GM23248 (cell line): ENCODE data around the gene IPO8. TPM values are rescaled to one million over a fixed set of nuclear protein-coding genes. Genes with fewer than 3 reads are reported as not detected.
A peak's percentile ranks its signal among the peaks of the same experiment; 100 is the strongest.

Experiments
- DNase-seq: peaks from one replicate; pipeline ENCODE4 v3.0.0-alpha.2; 2015
- H2AFZ ChIP-seq: fragments of 200-600 bp; sonication (generic); 2 replicates; pipeline ENCODE4 v1.6.1; 2016; ENCODE audit warnings: antibody characterized with exemption
- H3F3A ChIP-seq: fragments of 200-600 bp; sonication (generic); 2 replicates; pipeline ENCODE4 v1.6.1; 2016; ENCODE audit warnings: mild to moderate bottlenecking, antibody characterized with exemption, mixed run types; ENCODE audit not compliant: insufficient read depth
- H3K27ac ChIP-seq: fragments of 200-600 bp; sonication (generic); 2 replicates; pipeline ENCODE4 v1.5.1; 2016; ENCODE audit warnings: mild to moderate bottlenecking
- H3K27me3 ChIP-seq: fragments of 200-600 bp; sonication (generic); replicated peaks from 2 replicates; pipeline ENCODE4 v1.6.1; 2016; ENCODE audit warnings: mild to moderate bottlenecking; ENCODE audit not compliant: insufficient read depth
- H3K36me3 ChIP-seq: fragments of 200-600 bp; sonication (generic); 2 replicates; pipeline ENCODE4 v1.6.1; 2016; ENCODE audit warnings: low read depth, mild to moderate bottlenecking
- H3K4me1 ChIP-seq: fragments of 200-600 bp; sonication (generic); 2 replicates; pipeline ENCODE4 v1.6.1; 2016; ENCODE audit warnings: mild to moderate bottlenecking; ENCODE audit not compliant: insufficient read depth
- H3K4me2 ChIP-seq: fragments of 200-600 bp; sonication (generic); one replicate; pipeline ENCODE4 v1.6.1; 2016; ENCODE audit warnings: mild to moderate bottlenecking; ENCODE audit not compliant: unreplicated experiment
- H3K4me3 ChIP-seq: fragments of 200-600 bp; sonication (generic); 2 replicates; pipeline ENCODE4 v1.5.1; 2016; ENCODE audit warnings: mild to moderate bottlenecking
- H3K79me2 ChIP-seq: fragments of 200-600 bp; sonication (generic); 2 replicates; pipeline ENCODE4 v1.6.1; 2016; ENCODE audit warnings: mild to moderate bottlenecking; ENCODE audit not compliant: insufficient read depth
- H3K9ac ChIP-seq: fragments of 200-600 bp; sonication (generic); 2 replicates; pipeline ENCODE4 v1.6.1; 2016; ENCODE audit warnings: mild to moderate bottlenecking
- H3K9me2 ChIP-seq: fragments of 200-600 bp; sonication (generic); 2 replicates; pipeline ENCODE4 v1.6.1; 2016; ENCODE audit warnings: mixed run types, mild to moderate bottlenecking, moderate library complexity; ENCODE audit not compliant: insufficient read depth
- H3K9me3 ChIP-seq: fragments of 200-600 bp; sonication (generic); one replicate; pipeline ENCODE4 v1.6.1; 2017; ENCODE audit warnings: low read depth
- H4K20me1 ChIP-seq: fragments of 200-600 bp; sonication (generic); 2 replicates; pipeline ENCODE4 v1.6.0; 2016; ENCODE audit not compliant: insufficient read depth
- EZH2 ChIP-seq: fragments of 200-600 bp; sonication (generic); IDR thresholded peaks from 2 replicates; pipeline ENCODE4 v1.6.1; 2018; ENCODE audit warnings: antibody characterized with exemption, mild to moderate bottlenecking; ENCODE audit not compliant: insufficient read depth, poor library complexity, severe bottlenecking
- EZH2phosphoT487 ChIP-seq: fragments of 200-600 bp; sonication (generic); IDR thresholded peaks from 2 replicates; pipeline ENCODE4 v1.6.1; 2018; ENCODE audit warnings: antibody characterized with exemption, moderate library complexity, mild to moderate bottlenecking, low read depth; ENCODE audit not compliant: insufficient read depth
- WGBS, 2 experiments: methylation state at CpG; one replicate each; pipeline ENCODE4 v1.1.6; 2015 to 2017; ENCODE audit warnings: low lambda C conversion rate in 2 of 2, low coverage in 1 of 2; ENCODE audit errors: missing lambda C conversion rate in 2 of 2; 5-methylcytosine and 5-hydroxymethylcytosine counted together
- in situ Hi-C: fragments of 300-500 bp; cut with MboI; formaldehyde crosslinking; loops from 2 replicates; pipeline ENCODE4 v1.15.0; 2020
- polyA plus RNA-seq: library from polyadenylated mRNA; unstranded; fragments of >200 nt; fragmentation: Nextera tagmentation; extraction: Ambion mirVana; gene quantifications from 2 replicates; pipeline ENCODE4 v1.2.1, GENCODE V29; 2016
- total RNA-seq: library from RNA; depleted of rRNA; stranded (reverse); fragments of >200 nt; shearing (Covaris generic); gene quantifications from 2 replicates; pipeline ENCODE4 v1.2.3, GENCODE V29; 2014; rRNA removed

Gene IPO8
- total RNA-seq (21.4 and 22.8 TPM in 2 replicates), polyA plus RNA-seq (10.1 and 10.9 TPM in 2 replicates)

DNA sequence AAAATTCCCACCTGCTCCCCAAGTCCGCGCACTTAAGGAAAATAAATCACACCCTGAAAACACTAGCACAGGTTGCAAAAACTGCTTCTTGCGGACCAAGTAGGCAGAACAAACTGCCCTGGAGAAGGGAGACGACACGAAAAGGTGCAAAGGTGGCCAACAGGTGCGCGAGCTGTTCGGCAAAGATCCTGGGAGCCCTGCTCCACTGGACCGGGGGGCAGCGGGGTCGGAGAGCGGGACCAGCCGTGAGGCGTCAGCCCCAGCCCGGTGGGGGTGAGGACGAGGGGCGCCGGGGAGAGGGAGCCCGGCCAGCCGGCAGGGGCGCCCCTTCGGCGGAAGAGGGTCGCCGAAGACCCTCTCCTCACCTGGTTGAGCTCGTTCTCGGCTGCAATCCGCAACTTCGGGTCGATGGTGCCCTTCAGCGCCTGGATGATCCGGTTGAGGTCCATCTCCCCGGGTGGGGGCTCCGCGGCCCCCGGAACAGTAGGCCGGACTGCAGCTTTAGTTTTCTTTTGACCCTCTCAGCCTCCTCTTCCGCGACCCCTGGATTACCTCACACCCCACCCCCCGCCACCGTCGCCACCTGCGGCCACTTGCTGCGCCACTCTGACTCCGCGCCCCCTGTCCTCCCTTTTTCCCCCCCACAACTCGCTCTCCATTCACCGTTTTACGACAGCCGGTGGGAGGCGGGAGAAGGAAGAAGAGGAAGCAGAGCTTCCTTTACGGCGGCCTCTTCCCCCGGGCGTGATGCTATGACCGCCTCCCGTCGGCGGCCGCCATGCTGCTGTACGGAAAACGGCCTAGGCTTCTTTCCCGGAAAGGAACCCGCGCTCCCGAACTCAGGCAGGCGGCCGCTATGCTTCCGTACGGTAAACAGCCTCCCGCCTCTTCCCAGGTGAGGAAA is at the start of gene IPO8:
Gene IPO8, minus strand, starts transcription at position 671 of the 904 bp plus-strand sequence. Its CDS starts 222 bp downstream, at position 449.
- WGBS, 2 experiments, result 0 to 1% methylated on average over 51 to 69 of the region's 71 CpGs
- H3K9me3 ChIP-seq, result no peaks in the 10 kb centered on the region
- in situ Hi-C loops, result no loop called here
- H3K36me3 ChIP-seq, result no peaks in the 10 kb centered on the region
- DNase-seq, result peak; percentile 96
- H3K9ac ChIP-seq, result peak within 1 kb of the TSS; percentile 89
- peak within 1 kb of the TSS; percentile 32 for H3K27ac ChIP-seq
- no peaks in the 10 kb centered on the region for H3K27me3 ChIP-seq
- peak within 1 kb of the TSS; percentile 94 for H3K4me2 ChIP-seq
- H3K4me3 ChIP-seq, result peak within 1 kb of the TSS; percentile 96
- H4K20me1 ChIP-seq, result no peaks in the 10 kb centered on the region
- peak within 1 kb of the TSS; percentile 100 for H2AFZ ChIP-seq
- TF ChIP-seq EZH2phosphoT487 (no peak), EZH2 (no peak)
- peaks cover 50% of the 10 kb centered on the region for H3K79me2 ChIP-seq
- H3K4me1 ChIP-seq, result peaks cover 38% of the 10 kb centered on the region
- H3F3A ChIP-seq, result peaks cover 40% of the 10 kb centered on the region
- no peaks in the 10 kb centered on the region for H3K9me2 ChIP-seq

DNA sequence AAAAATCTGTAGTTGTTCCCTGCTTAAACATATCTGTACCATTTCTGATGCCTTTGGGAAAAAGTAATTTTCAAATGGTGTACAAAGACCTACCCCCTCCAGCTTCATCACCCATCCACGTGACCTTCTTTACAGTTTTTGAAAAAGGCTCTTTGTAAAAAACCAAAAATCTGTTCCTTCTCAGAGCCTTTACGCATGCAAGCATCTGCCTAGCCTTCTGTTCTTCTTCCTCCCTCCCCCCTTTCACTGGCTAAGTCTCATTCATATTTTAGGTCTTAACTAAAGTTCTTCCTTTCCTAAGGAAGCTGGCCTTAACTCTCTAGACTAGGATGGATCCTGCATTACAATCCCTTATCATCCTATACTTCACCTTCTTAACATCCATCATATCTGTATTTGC is 48.7 kb upstream of the IPO8 start:
- H3K4me1 ChIP-seq, result peaks cover 17% of the 10 kb centered on the region
- 99 to 100% methylated on average over 2 of the region's 2 CpGs for WGBS, 2 experiments
- no peak for DNase-seq
- no peaks in the 10 kb centered on the region for H3K9me3 ChIP-seq
- no peaks in the 10 kb centered on the region for H3K27me3 ChIP-seq
- TF ChIP-seq EZH2, result no peak
- no peak for TF ChIP-seq EZH2phosphoT487
- peaks cover 12% of the 10 kb centered on the region for H4K20me1 ChIP-seq
- H2AFZ ChIP-seq, result no peak overlapping the region
- no peak overlapping the region for H3K4me2 ChIP-seq
- H3K9me2 ChIP-seq, result no peaks in the 10 kb centered on the region
- in situ Hi-C loops, result no loop called here
- H3K27ac ChIP-seq, result no peak overlapping the region
- H3F3A ChIP-seq, result peaks cover 12% of the 10 kb centered on the region; the same call in 1 of the 2 replicates
- no peak overlapping the region for H3K9ac ChIP-seq
- no peak overlapping the region for H3K4me3 ChIP-seq
- H3K36me3 ChIP-seq, result peaks cover 39% of the 10 kb centered on the region; the same call in 1 of the 2 replicates
- peaks cover 100% of the 10 kb centered on the region for H3K79me2 ChIP-seq

DNA sequence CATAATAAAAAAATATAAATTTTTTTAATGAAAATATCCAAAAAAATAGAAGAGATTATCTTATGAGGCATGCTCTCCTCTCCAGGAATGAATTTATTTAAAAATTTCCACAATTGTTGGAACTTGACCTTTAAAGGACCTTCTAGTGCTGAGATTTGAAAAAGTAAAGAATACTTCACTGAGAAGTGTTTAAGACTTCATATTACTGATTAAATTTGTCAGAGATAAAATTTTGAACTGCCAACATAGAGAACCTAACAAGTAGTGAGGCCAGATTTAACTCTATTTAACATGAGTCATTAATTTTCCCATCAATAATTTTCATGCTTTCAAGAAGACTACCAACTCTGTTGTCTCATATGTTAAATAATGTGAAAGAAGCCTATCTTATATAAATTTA is 44.6 kb upstream of the IPO8 start:
- H3K4me2 ChIP-seq, result no peak overlapping the region
- no peaks in the 10 kb centered on the region for H3K4me1 ChIP-seq
- no peaks in the 10 kb centered on the region for H3F3A ChIP-seq
- TF ChIP-seq EZH2phosphoT487, result no peak
- TF ChIP-seq EZH2, result no peak
- no peak overlapping the region for H3K27ac ChIP-seq
- peaks cover 35% of the 10 kb centered on the region for H3K36me3 ChIP-seq
- no peak overlapping the region for H3K4me3 ChIP-seq
- no peaks in the 10 kb centered on the region for H3K9me3 ChIP-seq
- H3K79me2 ChIP-seq, result peaks cover 100% of the 10 kb centered on the region
- H3K9me2 ChIP-seq, result no peaks in the 10 kb centered on the region
- no peak overlapping the region for H2AFZ ChIP-seq
- H3K27me3 ChIP-seq, result no peaks in the 10 kb centered on the region
- no peak for DNase-seq
- H3K9ac ChIP-seq, result no peak overlapping the region
- in situ Hi-C loops, result no loop called here
- H4K20me1 ChIP-seq, result no peaks in the 10 kb centered on the region

DNA sequence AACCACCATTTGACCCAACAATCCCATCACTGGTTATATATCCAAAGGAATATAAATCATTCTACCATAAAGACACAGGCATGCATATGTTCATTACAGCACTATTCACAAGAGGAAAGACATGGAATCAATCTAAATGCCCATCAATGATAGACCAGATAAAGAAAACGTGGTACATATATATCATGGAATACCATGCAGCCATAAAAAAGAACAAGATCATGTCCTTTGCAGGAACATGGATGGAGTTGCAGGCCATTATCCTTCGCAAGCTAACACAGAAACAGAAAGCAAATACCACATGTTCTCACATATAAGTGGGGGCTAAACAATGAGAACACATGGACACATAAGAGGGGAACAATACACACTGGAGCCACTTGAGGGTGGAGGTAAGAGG is 43.4 kb upstream of the IPO8 start:
- Histone ChIP-seq H2AFZ (no peak overlapping the region), H3K9me3 (no peaks in the 10 kb centered on the region), H3K27me3 (no peaks in the 10 kb centered on the region), H3K4me3 (no peak overlapping the region), H3K4me1 (no peaks in the 10 kb centered on the region), H3K36me3 (peaks cover 46% of the 10 kb centered on the region), H3K9ac (no peak overlapping the region), H3F3A (no peaks in the 10 kb centered on the region), H3K9me2 (no peaks in the 10 kb centered on the region), H3K79me2 (peaks cover 100% of the 10 kb centered on the region), H3K4me2 (no peak overlapping the region), H3K27ac (no peak overlapping the region), H4K20me1 (no peaks in the 10 kb centered on the region)
- WGBS, 2 experiments, result 96 to 98% methylated on average over 2 of the region's 2 CpGs
- TF ChIP-seq EZH2phosphoT487 (no peak), EZH2 (no peak)
- DNase-seq, result no peak
- in situ Hi-C loops, result no loop called here
